Thyroid gland (tissue), 4 donors: Measurements from ENCODE around the gene SPRR5. TPM values are rescaled to one million over a fixed set of nuclear protein-coding genes. Genes with fewer than 3 reads are reported as not detected.

Experiments
- DNase-seq, 2 donors: peaks; one replicate each; pipeline ENCODE4 v3.0.0-alpha.2; 2019
- H3K27ac ChIP-seq, 3 donors: fragments of 200-600 bp; sonication (generic); 1 replicate in 2 of 3; 2 replicates in 1 of 3; pipeline ENCODE4 v1.5.1; 2016 to 2019; ENCODE audit warnings: mild to moderate bottlenecking in 1 of 3, moderate library complexity in 1 of 3
- H3K27me3 ChIP-seq: fragments of 200-600 bp; sonication (generic); one replicate; pipeline ENCODE4 v1.5.1; 2019
- H3K36me3 ChIP-seq, 2 donors: fragments of 200-600 bp; sonication (generic); one replicate each; pipeline ENCODE4 v1.5.1; 2016 to 2019
- H3K4me1 ChIP-seq, 2 donors: fragments of 200-600 bp; sonication (generic); one replicate each; pipeline ENCODE4 v1.5.1; 2017 to 2019
- H3K4me3 ChIP-seq, 3 donors: fragments of 200-600 bp; sonication (generic); replicated peaks in 1 of 3; 1 replicate in 2 of 3; 2 replicates in 1 of 3; pipeline ENCODE4 v1.5.1; 2016; ENCODE audit warnings: mild to moderate bottlenecking in 1 of 3
- H3K9me3 ChIP-seq: fragments of 200-600 bp; sonication (generic); one replicate; pipeline ENCODE4 v1.5.1; 2017
- CTCF ChIP-seq, 6 experiments: fragments of 200-600 bp in 3 of 6; fragments of 450-650 bp in 3 of 6; sonication (generic) in 3 of 6; IDR thresholded peaks; one replicate each; pipeline ENCODE4 v1.5.1; 2016 to 2019; ENCODE audit warnings: antibody characterized with exemption in 6 of 6, mild to moderate bottlenecking in 2 of 6, inconsistent platforms in 1 of 6, moderate library complexity in 1 of 6
- POLR2A ChIP-seq, 2 donors: fragments of 450-650 bp; IDR thresholded peaks; one replicate each; pipeline ENCODE4 v1.6.1; 2017; ENCODE audit warnings: antibody characterized with exemption in 2 of 2, mild to moderate bottlenecking in 2 of 2, moderate library complexity in 1 of 2
- WGBS, 2 donors: methylation state at CpG; one replicate each; pipeline ENCODE4 v1.1.5; 2017; 5-methylcytosine and 5-hydroxymethylcytosine counted together
- intact Hi-C: fragments of 100-400 bp; cut with DNase I; formaldehyde crosslinking; loops from one replicate; pipeline ENCODE4 v1.15.1; 2023
- total RNA-seq, 4 donors: library from RNA; depleted of rRNA; stranded (reverse); fragments of >200 nt; gene quantifications; one replicate each; pipeline ENCODE4 v1.2.3, GENCODE V29; 2016

SPRR5 gene
- not detected for total RNA-seq

GRCh38 chr1:152946651-152947256 is at the start of gene SPRR5:
Gene SPRR5 (plus strand): TSS chr1:152947206. CDS start chr1:152948555, 1,349 bp downstream.
- intact Hi-C loops: no loop called here
- Histone ChIP-seq H3K4me1 (no peaks in the 10 kb centered on the region), H3K36me3 (no peaks in the 10 kb centered on the region), H3K9me3 (no peaks in the 10 kb centered on the region), H3K4me3 (no peak within 1 kb of the TSS), H3K27me3 (no peaks in the 10 kb centered on the region), H3K27ac (no peak within 1 kb of the TSS)
- DNase-seq: no peak
- no peak for TF ChIP-seq POLR2A (IDR thresholded peaks at IDR 0.05)
- no peak for TF ChIP-seq CTCF (IDR thresholded peaks at IDR 0.05)
- 79 to 88% methylated on average over 4 of the region's 4 CpGs for WGBS, 2 donors

- TF ChIP-seq POLR2A (IDR thresholded peaks at IDR 0.05): no peak
- no peak for TF ChIP-seq CTCF (IDR thresholded peaks at IDR 0.05)
- 76 to 84% methylated on average over 4 of the region's 4 CpGs for WGBS, 2 donors
- H3K4me1 ChIP-seq: peaks cover 0 to 6% of the 10 kb centered on the region in 2 donors
- no peak overlapping the region for H3K4me3 ChIP-seq
- intact Hi-C loops: no loop called here
- H3K27ac ChIP-seq: no peak overlapping the region
- no peaks in the 10 kb centered on the region for H3K27me3 ChIP-seq
- H3K36me3 ChIP-seq: no peaks in the 10 kb centered on the region
- no peak for DNase-seq
- H3K9me3 ChIP-seq: no peaks in the 10 kb centered on the region
Measured at GRCh38 chr1:152899027-152899426, 48.0 kb upstream of the SPRR5 start.

- TF ChIP-seq CTCF (IDR thresholded peaks at IDR 0.05): no peak
- intact Hi-C loops: no loop called here
- Histone ChIP-seq H3K9me3 (no peaks in the 10 kb centered on the region), H3K4me1 (peaks cover 0 to 6% of the 10 kb centered on the region in 2 donors), H3K27me3 (no peaks in the 10 kb centered on the region), H3K36me3 (no peaks in the 10 kb centered on the region), H3K27ac (no peak overlapping the region), H3K4me3 (no peak overlapping the region)
- no peak for DNase-seq
- WGBS, 2 donors: 65 to 85% methylated on average over 2 of the region's 2 CpGs
Measured at GRCh38 chr1:152899883-152900282, 47.1 kb upstream of the SPRR5 start.

- 87 to 89% methylated on average over 3 to 5 of the region's 5 CpGs for WGBS, 2 donors
- TF ChIP-seq POLR2A (IDR thresholded peaks at IDR 0.05) (no peak), CTCF (IDR thresholded peaks at IDR 0.05) (no peak)
- Histone ChIP-seq H3K27ac (no peak overlapping the region), H3K4me3 (no peak overlapping the region), H3K36me3 (no peaks in the 10 kb centered on the region), H3K9me3 (no peaks in the 10 kb centered on the region), H3K4me1 (no peaks in the 10 kb centered on the region), H3K27me3 (no peaks in the 10 kb centered on the region)
- DNase-seq: no peak
- intact Hi-C loops: no loop called here
Measured at GRCh38 chr1:152901631-152902030, 45.4 kb upstream of the SPRR5 start.

- WGBS, 2 donors: 82 to 87% methylated on average over 4 of the region's 4 CpGs
- intact Hi-C loops: no loop called here
- DNase-seq: no peak
- H3K27ac ChIP-seq: no peak overlapping the region
- no peak for TF ChIP-seq POLR2A (IDR thresholded peaks at IDR 0.05)
- TF ChIP-seq CTCF (IDR thresholded peaks at IDR 0.05): no peak
- no peaks in the 10 kb centered on the region for H3K27me3 ChIP-seq
- H3K36me3 ChIP-seq: no peaks in the 10 kb centered on the region
- no peaks in the 10 kb centered on the region for H3K9me3 ChIP-seq
- H3K4me3 ChIP-seq: no peak overlapping the region
- no peaks in the 10 kb centered on the region for H3K4me1 ChIP-seq
Measured at GRCh38 chr1:152902636-152903035, 44.4 kb upstream of the SPRR5 start.
